ENCODE measurements around the gene TNN.

The TNN gene

GRCh38 chr1:175176246-175176645 is 108.6 kb downstream of the TNN start:
- no peak for DNase-seq (ENCODE audit: low read depth, low spot score)

- no peak for DNase-seq (ENCODE audit: low read depth, low spot score)
These were observed 110.4 kb downstream of the TNN start for GRCh38 chr1:175178056-175178455.

DNA sequence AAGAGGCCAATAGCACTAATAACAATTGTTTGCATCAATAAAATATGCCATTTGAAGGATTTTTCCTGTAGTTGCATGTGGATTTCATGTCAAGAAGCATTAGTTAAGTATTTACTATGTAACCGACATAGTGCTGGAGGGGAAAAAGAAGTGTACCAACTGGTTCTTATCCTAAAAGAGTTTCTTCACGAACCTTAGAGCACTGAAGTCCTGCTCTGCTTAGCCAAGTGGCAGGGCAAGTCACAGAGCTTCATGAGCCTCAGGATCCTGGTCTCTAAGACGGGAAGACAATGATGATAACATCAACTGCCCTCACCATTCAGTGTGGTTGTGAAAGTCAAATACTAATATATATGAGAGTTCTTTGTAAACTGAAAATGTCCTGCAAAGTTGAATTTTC is 110.8 kb downstream of the TNN start:
- DNase-seq (ENCODE audit: low read depth, low spot score), result no peak

DNA sequence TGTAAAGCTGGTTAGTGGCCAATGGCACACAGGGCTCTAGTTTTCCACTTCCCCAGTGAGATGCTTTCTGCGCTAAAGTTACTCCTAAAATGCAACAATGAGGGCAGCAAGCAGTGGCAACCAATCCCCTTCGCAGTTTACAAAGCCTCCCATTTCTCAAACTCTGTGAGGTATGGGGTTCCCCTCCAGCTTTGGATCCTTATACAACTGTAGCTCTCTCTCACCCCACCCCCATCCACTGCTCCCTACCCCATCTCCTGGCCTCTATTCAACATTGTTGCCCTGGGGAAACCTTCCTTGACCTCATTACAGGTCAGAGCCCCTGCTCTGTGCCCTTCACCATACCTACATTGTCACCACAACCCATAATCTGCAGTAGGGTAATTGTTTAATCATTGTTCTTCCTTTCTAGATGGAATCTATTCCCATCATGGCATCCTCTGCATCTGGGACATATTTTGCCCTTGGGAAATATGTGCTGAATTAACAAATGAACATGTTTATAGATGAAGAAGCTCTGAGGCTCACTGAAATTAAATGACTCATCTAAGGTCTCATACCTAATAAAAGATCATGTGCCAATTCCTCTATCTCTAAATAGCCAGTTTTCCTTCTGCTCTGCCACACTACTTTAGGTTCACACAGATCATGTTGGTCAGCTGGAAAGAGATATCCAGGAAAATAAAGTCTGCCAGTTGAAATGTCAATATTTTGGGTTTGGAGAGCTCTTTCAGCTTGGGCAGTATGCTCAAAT is 112.4 kb downstream of the TNN start:
- DNase-seq (ENCODE audit: low read depth, low spot score), result no peak

DNA sequence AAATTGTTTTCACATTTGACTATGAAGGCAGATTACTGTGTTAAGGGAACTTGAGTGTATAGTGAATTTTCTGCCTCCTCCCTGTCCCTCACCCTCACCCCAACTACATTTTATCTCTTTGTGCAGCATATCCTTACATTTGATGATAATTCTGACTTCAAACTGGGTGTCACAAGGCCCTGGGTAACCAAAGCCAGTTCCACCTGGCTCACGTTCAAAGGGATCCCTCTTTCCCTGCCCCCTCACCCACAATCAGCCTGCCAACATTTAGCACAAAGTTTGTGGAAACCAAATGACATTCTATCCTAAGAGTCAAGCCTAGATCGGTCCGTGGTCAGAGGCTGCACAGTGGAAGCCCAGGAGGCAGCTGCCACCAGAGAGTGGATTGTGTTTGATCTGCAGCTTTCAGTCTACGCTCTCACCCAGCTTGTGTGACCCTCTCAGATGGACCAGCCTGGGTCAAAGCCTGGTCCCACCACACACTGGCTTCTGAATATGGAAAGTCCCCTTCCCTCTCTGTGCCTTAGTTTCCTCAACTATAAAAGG is 114.6 kb downstream of the TNN start:
- no peak for DNase-seq (ENCODE audit: low read depth, low spot score)

- no peak for DNase-seq (ENCODE audit: low read depth, low spot score)
These were observed 116.0 kb downstream of the TNN start for GRCh38 chr1:175183586-175183985.

DNA sequence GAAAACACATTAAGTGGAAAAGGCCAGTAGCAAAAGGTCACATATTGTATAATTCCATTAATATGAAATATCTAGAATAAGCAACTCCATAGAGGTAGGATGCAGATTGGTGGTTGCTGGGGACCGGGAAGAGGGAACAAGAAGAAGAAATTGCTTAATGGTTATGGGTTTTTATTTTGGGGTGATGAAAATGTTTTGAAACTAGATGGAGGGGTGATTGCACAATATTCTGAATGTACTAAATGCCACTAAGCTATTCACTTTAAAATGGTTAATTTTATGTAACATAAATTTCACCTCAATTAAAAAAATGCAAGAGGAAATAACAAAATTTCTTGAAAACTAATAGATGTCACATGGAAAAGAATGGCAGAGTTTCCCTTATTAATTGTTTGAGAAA is 118.3 kb downstream of the TNN start:
- DNase-seq (ENCODE audit: low read depth, low spot score), result no peak

DNA sequence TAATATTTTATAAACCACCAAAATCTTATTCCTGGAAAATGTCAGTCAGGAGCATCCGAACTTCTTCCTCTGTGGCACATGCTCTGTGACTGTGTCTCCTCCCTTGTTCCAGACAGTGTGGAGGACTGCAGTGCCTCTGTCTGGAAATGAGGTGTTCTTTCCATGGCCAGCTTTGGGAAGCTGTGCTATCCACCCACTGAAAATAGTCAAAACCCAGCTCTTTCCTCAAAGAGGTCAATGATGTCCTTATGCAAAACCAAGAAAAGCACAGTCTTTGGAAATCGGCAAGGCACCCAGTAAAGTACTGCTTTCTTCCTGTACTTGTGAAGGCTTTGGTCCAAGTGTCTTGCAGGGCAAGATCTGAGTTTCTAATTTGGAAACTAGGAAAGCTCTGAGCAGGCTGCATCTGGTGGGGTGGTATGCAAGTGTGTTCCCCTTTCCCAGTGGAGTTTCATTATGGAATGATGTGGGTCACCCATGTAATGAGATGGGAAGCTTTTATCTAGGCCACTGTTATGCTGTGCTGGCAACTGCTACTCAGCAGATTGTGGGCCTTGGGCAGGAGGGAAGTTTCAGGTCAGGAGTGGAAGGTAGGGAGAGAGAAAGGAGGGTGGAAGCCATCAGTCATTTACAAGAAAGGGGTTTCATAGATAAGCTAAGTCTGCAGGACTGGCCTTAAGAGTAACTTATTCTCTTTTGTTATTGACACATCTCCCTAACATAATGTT is 119.0 kb downstream of the TNN start:
- no peak for DNase-seq (ENCODE audit: low read depth, low spot score)

- peak; percentile 20 for DNase-seq (ENCODE audit: low read depth, low spot score)
These were observed 121.3 kb downstream of the TNN start for GRCh38 chr1:175188936-175189335.

DNA sequence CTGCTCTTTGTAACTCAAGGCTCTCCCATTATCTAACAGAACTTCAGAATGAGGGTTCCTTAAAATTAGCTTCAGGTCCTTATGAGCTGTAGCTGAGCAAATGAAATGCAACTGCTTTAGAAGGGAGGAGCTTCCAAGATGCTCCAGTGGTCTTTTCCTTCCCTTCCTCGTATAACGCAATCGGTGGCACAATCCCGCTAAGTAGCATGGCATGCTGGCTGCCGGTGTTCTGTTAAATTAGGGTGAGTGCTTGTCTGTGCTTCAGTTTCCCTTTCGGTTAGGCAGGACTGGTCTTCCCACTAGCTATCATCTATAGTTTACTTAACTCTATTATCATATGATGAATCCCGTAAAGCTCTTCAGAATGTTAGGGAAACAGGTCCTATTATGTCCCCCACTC is 124.0 kb downstream of the TNN start:
- no peak for DNase-seq (ENCODE audit: low read depth, low spot score)

- no peak for DNase-seq (ENCODE audit: low read depth, low spot score)
These were observed 124.5 kb downstream of the TNN start for GRCh38 chr1:175192111-175192629.

DNA sequence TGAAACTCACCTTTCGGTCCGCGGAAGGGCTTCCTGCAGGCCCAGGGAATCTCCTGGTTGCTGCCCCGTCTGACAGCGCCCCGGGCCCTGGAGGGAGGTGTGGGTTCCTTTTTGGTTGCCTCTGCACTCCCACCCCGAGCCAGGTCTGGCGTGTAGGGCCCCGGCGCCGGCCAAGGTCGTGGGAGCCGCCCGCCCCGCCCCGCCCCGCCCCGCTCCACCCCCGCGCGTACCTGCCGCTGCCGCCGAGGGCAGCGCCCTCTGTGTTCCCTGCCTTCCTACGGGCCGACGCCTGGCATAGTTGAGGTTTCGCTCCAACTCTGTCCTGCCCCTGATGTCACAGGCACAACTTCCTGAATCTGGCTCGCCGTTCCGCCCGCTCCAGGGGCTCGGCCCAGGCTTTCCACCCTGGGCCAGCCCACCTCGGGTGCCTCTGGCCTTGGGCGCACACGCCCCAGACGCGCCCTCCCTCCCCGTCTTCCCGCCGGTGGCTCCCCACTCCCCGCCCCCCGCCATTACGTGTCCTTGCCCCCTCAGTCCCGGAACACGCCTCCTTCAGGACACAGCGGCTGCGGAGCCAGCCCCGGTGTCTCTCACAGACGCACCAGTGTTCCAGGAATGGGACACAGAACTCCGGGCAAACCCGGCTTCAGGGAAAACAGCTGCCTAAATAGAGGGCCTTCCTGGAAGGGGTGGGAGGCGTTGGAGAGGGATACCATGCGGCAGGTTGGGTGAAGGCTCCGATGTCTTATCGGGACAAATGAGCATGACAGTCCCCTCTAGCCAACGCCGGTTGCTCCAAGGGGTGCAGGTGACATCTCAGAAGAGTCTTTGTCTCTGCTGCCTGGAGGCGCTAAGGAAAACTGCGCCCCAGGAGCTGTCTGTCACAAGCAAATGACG is 125.2 kb downstream of the TNN start, which contains the start of gene KIAA0040:
Gene KIAA0040, minus strand, starts transcription at position 147 of the 897 bp plus-strand sequence. CDS start 31,763 bp downstream, outside the sequence.
- DNase-seq (ENCODE audit: low read depth, low spot score), result no peak

GRCh38 chr1:175193527-175193910 is 125.9 kb downstream of the TNN start:
- no peak for DNase-seq (ENCODE audit: low read depth, low spot score)

- no peak for DNase-seq (ENCODE audit: low read depth, low spot score)
These were observed 127.6 kb downstream of the TNN start for GRCh38 chr1:175195281-175195680.

GRCh38 chr1:175195798-175196197 is 128.2 kb downstream of the TNN start:
- no peak for DNase-seq (ENCODE audit: low read depth, low spot score)

- no peak for DNase-seq (ENCODE audit: low read depth, low spot score)
These were observed 129.9 kb downstream of the TNN start for GRCh38 chr1:175197531-175197930.
